ENCODE results near the gene TTC7B.

The TTC7B gene

GRCh38 chr14:90553921-90554336 lies 262.3 kb downstream of the TTC7B start:
- in situ Hi-C loops (cut with HindIII; ENCODE audit: low pct_ligation_motif_present, low pct_unique_long_range_greater_than_20kb, low sequenced_read_pairs) = no loop called here
- no peak for DNase-seq

- in situ Hi-C loops (cut with HindIII; ENCODE audit: low pct_ligation_motif_present, low pct_unique_long_range_greater_than_20kb, low sequenced_read_pairs) = no loop called here
- DNase-seq = no peak
Observed at GRCh38 chr14:90553298-90553920, 262.8 kb downstream of the TTC7B start.

- in situ Hi-C loops (cut with HindIII; ENCODE audit: low pct_ligation_motif_present, low pct_unique_long_range_greater_than_20kb, low sequenced_read_pairs) = no loop called here
- no peak for DNase-seq
Observed at GRCh38 chr14:90552465-90553297, 263.5 kb downstream of the TTC7B start.

- DNase-seq = no peak
- in situ Hi-C loops (cut with HindIII; ENCODE audit: low pct_ligation_motif_present, low pct_unique_long_range_greater_than_20kb, low sequenced_read_pairs) = no loop called here
Observed at GRCh38 chr14:90551733-90552464, 264.3 kb downstream of the TTC7B start.

GRCh38 chr14:90551070-90551704 lies 265.0 kb downstream of the TTC7B start:
- no peak for DNase-seq
- in situ Hi-C loops (cut with HindIII; ENCODE audit: low pct_ligation_motif_present, low pct_unique_long_range_greater_than_20kb, low sequenced_read_pairs) = no loop called here

- no peak for DNase-seq
- in situ Hi-C loops (cut with HindIII; ENCODE audit: low pct_ligation_motif_present, low pct_unique_long_range_greater_than_20kb, low sequenced_read_pairs) = no loop called here
Observed at GRCh38 chr14:90549794-90550641, 266.2 kb downstream of the TTC7B start.

- DNase-seq = no peak
- in situ Hi-C loops (cut with HindIII; ENCODE audit: low pct_ligation_motif_present, low pct_unique_long_range_greater_than_20kb, low sequenced_read_pairs) = no loop called here
Observed at GRCh38 chr14:90548455-90548854, 267.8 kb downstream of the TTC7B start.

- no peak for DNase-seq
- in situ Hi-C loops (cut with HindIII; ENCODE audit: low pct_ligation_motif_present, low pct_unique_long_range_greater_than_20kb, low sequenced_read_pairs) = no loop called here
Observed at GRCh38 chr14:90547968-90548367, 268.3 kb downstream of the TTC7B start.

- DNase-seq = no peak
- in situ Hi-C loops (cut with HindIII; ENCODE audit: low pct_ligation_motif_present, low pct_unique_long_range_greater_than_20kb, low sequenced_read_pairs) = no loop called here
Observed at GRCh38 chr14:90547250-90547649, 269.0 kb downstream of the TTC7B start.

GRCh38 chr14:90546767-90547166 lies 269.5 kb downstream of the TTC7B start:
- in situ Hi-C loops (cut with HindIII; ENCODE audit: low pct_ligation_motif_present, low pct_unique_long_range_greater_than_20kb, low sequenced_read_pairs) = no loop called here
- no peak for DNase-seq

GRCh38 chr14:90545966-90546751 lies 270.1 kb downstream of the TTC7B start:
- in situ Hi-C loops (cut with HindIII; ENCODE audit: low pct_ligation_motif_present, low pct_unique_long_range_greater_than_20kb, low sequenced_read_pairs) = no loop called here

GRCh38 chr14:90545382-90545781 lies 270.8 kb downstream of the TTC7B start:
- in situ Hi-C loops (cut with HindIII; ENCODE audit: low pct_ligation_motif_present, low pct_unique_long_range_greater_than_20kb, low sequenced_read_pairs) = no loop called here
- no peak for DNase-seq

More at GRCh38 chr14:90545966-90546751, 270.1 kb downstream of the TTC7B start:
- DNase-seq = no peak

GRCh38 chr14:90544971-90545370 lies 271.3 kb downstream of the TTC7B start:
- in situ Hi-C loops (cut with HindIII; ENCODE audit: low pct_ligation_motif_present, low pct_unique_long_range_greater_than_20kb, low sequenced_read_pairs) = no loop called here

GRCh38 chr14:90544566-90544965 lies 271.7 kb downstream of the TTC7B start:
- no peak for DNase-seq

More at GRCh38 chr14:90544971-90545370, 271.3 kb downstream of the TTC7B start:
- DNase-seq = no peak

GRCh38 chr14:90543876-90544275 lies 272.4 kb downstream of the TTC7B start:
- in situ Hi-C loops (cut with HindIII; ENCODE audit: low pct_ligation_motif_present, low pct_unique_long_range_greater_than_20kb, low sequenced_read_pairs) = no loop called here
- no peak for DNase-seq

More at GRCh38 chr14:90544566-90544965, 271.7 kb downstream of the TTC7B start:
- in situ Hi-C loops (cut with HindIII; ENCODE audit: low pct_ligation_motif_present, low pct_unique_long_range_greater_than_20kb, low sequenced_read_pairs) = no loop called here

GRCh38 chr14:90541076-90541634 lies 275.1 kb downstream of the TTC7B start:
- in situ Hi-C loops (cut with HindIII; ENCODE audit: low pct_ligation_motif_present, low pct_unique_long_range_greater_than_20kb, low sequenced_read_pairs) = no loop called here
- no peak for DNase-seq

GRCh38 chr14:90540437-90540836 lies 275.8 kb downstream of the TTC7B start:
- no peak for DNase-seq
- in situ Hi-C loops (cut with HindIII; ENCODE audit: low pct_ligation_motif_present, low pct_unique_long_range_greater_than_20kb, low sequenced_read_pairs) = no loop called here
